ENCODE results near the gene RXRG. TPM values are rescaled to one million over a fixed set of nuclear protein-coding genes. Genes with fewer than 3 reads are reported as not detected.

The RXRG gene
- total and polyA plus RNA-seq, 9 of the 15 experiments (the other 6 are each of a cell fraction or from before 2014, with no cell fraction given) = not detected

- Histone ChIP-seq H3K27ac (ENCODE audit: extremely low read depth, low read depth, low read length) (no peak overlapping the region), H3K79me2 (ENCODE audit: control insufficient read depth, insufficient read depth, low read length) (no peaks in the 10 kb centered on the region), H4K20me1 (replicated peaks; ENCODE audit: control insufficient read depth, insufficient read depth, low read length) (no peaks in the 10 kb centered on the region; the same call in 1 of the 2 replicates), H3K4me1 (replicated peaks in 1 of 2; ENCODE audit: control insufficient read depth in 2 of 2, insufficient read depth in 2 of 2, low read length in 2 of 2) (no peaks in the 10 kb centered on the region), H3K36me3 (ENCODE audit: control insufficient read depth, insufficient read depth, low read length) (no peaks in the 10 kb centered on the region), H3K4me2 (ENCODE audit: insufficient read depth, low read length) (no peak overlapping the region), H2AFZ (ENCODE audit: low read depth, low read length) (no peak overlapping the region), H3K9me1 (ENCODE audit: control insufficient read depth, insufficient read depth, low read length) (no peaks in the 10 kb centered on the region), H3K27me3 (ENCODE audit: control insufficient read depth in 2 of 2, insufficient read depth in 2 of 2, low read length in 2 of 2) (no peaks in the 10 kb centered on the region), H3K4me3 (no peak overlapping the region), H3K9ac (ENCODE audit: insufficient read depth in 1 of 2, low read depth in 2 of 2, low read length in 2 of 2) (no peak overlapping the region), H3K9me3 (replicated peaks; ENCODE audit: control insufficient read depth, insufficient read depth, low read depth, low read length) (no peaks in the 10 kb centered on the region)
- DNase-seq (ENCODE audit: extremely low read depth in 1 of 4, low spot score in 3 of 4) (no peak), ATAC-seq (no peak), FAIRE-seq (no peak)
- ChIA-PET CTCF (ENCODE audit: low intra/inter-chr PET ratio) (interaction anchor here (0.6 kb wide), 1 partner anchor 808 kb away, joined by 4 read pairs; no protein-coding TSS in a partner anchor), POLR2A (interaction anchor here (1.0 kb wide), 1 partner anchor 8 kb away, joined by 3 read pairs; no protein-coding TSS in a partner anchor)
- 0% methylated on average over 4 of the region's 4 CpGs for WGBS (ENCODE audit: insufficient coverage, low coverage, missing lambda C conversion rate)
- intact Hi-C loops (cut with micrococcal nuclease) (no loop called here), in situ Hi-C loops (cut with MboI) (no loop called here)
- no TSS peak for BruUV-seq (replicated peaks)
- TF ChIP-seq SMAD4 (CRISPR knock-in tag; conservative IDR thresholded peaks at IDR 0.05) (no peak), BCOR (IDR thresholded peaks at IDR 0.05) (no peak), ZNF282 (CRISPR knock-in tag; IDR thresholded peaks at IDR 0.05) (no peak), TSC22D4 (tag; IDR thresholded peaks at IDR 0.05) (no peak), CEBPB (tag; IDR thresholded peaks at IDR 0.05) (no peak), TAF7 (tag; IDR thresholded peaks at IDR 0.05) (no peak), ZNF224 (CRISPR knock-in tag; IDR thresholded peaks at IDR 0.05) (no peak)
- TF ChIP-seq, protein P1, sequence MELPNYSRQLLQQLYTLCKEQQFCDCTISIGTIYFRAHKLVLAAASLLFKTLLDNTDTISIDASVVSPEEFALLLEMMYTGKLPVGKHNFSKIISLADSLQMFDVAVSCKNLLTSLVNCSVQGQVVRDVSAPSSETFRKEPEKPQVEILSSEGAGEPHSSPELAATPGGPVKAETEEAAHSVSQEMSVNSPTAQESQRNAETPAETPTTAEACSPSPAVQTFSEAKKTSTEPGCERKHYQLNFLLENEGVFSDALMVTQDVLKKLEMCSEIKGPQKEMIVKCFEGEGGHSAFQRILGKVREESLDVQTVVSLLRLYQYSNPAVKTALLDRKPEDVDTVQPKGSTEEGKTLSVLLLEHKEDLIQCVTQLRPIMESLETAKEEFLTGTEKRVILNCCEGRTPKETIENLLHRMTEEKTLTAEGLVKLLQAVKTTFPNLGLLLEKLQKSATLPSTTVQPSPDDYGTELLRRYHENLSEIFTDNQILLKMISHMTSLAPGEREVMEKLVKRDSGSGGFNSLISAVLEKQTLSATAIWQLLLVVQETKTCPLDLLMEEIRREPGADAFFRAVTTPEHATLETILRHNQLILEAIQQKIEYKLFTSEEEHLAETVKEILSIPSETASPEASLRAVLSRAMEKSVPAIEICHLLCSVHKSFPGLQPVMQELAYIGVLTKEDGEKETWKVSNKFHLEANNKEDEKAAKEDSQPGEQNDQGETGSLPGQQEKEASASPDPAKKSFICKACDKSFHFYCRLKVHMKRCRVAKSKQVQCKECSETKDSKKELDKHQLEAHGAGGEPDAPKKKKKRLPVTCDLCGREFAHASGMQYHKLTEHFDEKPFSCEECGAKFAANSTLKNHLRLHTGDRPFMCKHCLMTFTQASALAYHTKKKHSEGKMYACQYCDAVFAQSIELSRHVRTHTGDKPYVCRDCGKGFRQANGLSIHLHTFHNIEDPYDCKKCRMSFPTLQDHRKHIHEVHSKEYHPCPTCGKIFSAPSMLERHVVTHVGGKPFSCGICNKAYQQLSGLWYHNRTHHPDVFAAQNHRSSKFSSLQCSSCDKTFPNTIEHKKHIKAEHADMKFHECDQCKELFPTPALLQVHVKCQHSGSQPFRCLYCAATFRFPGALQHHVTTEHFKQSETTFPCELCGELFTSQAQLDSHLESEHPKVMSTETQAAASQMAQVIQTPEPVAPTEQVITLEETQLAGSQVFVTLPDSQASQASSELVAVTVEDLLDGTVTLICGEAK (IDR thresholded peaks at IDR 0.05) = no peak
- TF ChIP-seq, protein P1 (CRISPR knock-in tag; IDR thresholded peaks at IDR 0.05) = no peak
- TF ChIP-seq, protein P2, sequence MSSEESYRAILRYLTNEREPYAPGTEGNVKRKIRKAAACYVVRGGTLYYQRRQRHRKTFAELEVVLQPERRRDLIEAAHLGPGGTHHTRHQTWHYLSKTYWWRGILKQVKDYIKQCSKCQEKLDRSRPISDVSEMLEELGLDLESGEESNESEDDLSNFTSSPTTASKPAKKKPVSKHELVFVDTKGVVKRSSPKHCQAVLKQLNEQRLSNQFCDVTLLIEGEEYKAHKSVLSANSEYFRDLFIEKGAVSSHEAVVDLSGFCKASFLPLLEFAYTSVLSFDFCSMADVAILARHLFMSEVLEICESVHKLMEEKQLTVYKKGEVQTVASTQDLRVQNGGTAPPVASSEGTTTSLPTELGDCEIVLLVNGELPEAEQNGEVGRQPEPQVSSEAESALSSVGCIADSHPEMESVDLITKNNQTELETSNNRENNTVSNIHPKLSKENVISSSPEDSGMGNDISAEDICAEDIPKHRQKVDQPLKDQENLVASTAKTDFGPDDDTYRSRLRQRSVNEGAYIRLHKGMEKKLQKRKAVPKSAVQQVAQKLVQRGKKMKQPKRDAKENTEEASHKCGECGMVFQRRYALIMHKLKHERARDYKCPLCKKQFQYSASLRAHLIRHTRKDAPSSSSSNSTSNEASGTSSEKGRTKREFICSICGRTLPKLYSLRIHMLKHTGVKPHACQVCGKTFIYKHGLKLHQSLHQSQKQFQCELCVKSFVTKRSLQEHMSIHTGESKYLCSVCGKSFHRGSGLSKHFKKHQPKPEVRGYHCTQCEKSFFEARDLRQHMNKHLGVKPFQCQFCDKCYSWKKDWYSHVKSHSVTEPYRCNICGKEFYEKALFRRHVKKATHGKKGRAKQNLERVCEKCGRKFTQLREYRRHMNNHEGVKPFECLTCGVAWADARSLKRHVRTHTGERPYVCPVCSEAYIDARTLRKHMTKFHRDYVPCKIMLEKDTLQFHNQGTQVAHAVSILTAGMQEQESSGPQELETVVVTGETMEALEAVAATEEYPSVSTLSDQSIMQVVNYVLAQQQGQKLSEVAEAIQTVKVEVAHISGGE (CRISPR knock-in tag; IDR thresholded peaks at IDR 0.05) = no peak
Observed at GRCh38 chr1:165431079-165431478, 13.8 kb downstream of the RXRG start.
